ENCODE measurements around the gene ALG6.

ALG6 gene

GRCh38 chr1:63328781-63329180 lies 38.6 kb upstream of the ALG6 start:
- Histone ChIP-seq H3K18ac (ENCODE audit: low read length) (no peak overlapping the region), H3K27ac (ENCODE audit: low read depth, low read length) (no peak overlapping the region), H3K9ac (ENCODE audit: low read length) (no peak overlapping the region), H4K12ac (ENCODE audit: low read depth, low read length) (no peak overlapping the region), H3K9me3 (ENCODE audit: insufficient read depth, low read depth, low read length) (peaks cover 2% of the 10 kb centered on the region), H2BK12ac (ENCODE audit: low read length) (no peak overlapping the region), H3K27me3 (ENCODE audit: insufficient read depth, low read length) (peaks cover 63% of the 10 kb centered on the region), H3K36me3 (ENCODE audit: control insufficient read depth in 1 of 2, insufficient read depth in 2 of 2, low read length in 2 of 2) (no peaks in the 10 kb centered on the region), H3K79me2 (ENCODE audit: control insufficient read depth, insufficient read depth, low read length, poor library complexity) (no peaks in the 10 kb centered on the region), H3K79me1 (ENCODE audit: low read length) (no peaks in the 10 kb centered on the region), H3K23ac (ENCODE audit: low read length) (no peak overlapping the region), H4K8ac (ENCODE audit: low read depth, low read length) (no peak overlapping the region), H3K14ac (ENCODE audit: low read length) (no peak overlapping the region), H4K91ac (ENCODE audit: low read depth, low read length) (no peak overlapping the region), H2AFZ (ENCODE audit: insufficient read depth, low read length, poor library complexity) (no peak overlapping the region), H2BK120ac (ENCODE audit: insufficient read depth, low read length, poor library complexity) (no peak overlapping the region), H3K4me2 (ENCODE audit: low read length) (no peak overlapping the region), H2AK5ac (ENCODE audit: low read length) (no peak overlapping the region), H2BK5ac (ENCODE audit: low read depth, low read length, poor library complexity) (no peak overlapping the region), H3K4ac (ENCODE audit: low read depth, low read length) (no peak overlapping the region), H3K4me3 (ENCODE audit: low read depth, low read length) (no peak overlapping the region), H3K4me1 (ENCODE audit: control insufficient read depth in 1 of 2, insufficient read depth in 2 of 2, low read length in 2 of 2) (peaks cover 2 to 3% of the 10 kb centered on the region in 2 experiments)
- no CpG with 5 or more reads among the region's 9 CpGs for WGBS (ENCODE audit: extremely low coverage, insufficient coverage, insufficient read length)
- DNase-seq, result no peak

GRCh38 chr1:63329621-63330330 lies 37.7 kb upstream of the ALG6 start:
- Histone ChIP-seq H3K79me2 (ENCODE audit: control insufficient read depth, insufficient read depth, low read length, poor library complexity) (no peaks in the 10 kb centered on the region), H4K12ac (ENCODE audit: low read depth, low read length) (no peak overlapping the region), H2BK12ac (ENCODE audit: low read length) (no peak overlapping the region), H3K27me3 (ENCODE audit: insufficient read depth, low read length) (peaks cover 54% of the 10 kb centered on the region), H4K8ac (ENCODE audit: low read depth, low read length) (no peak overlapping the region), H3K14ac (ENCODE audit: low read length) (no peak overlapping the region), H3K4me2 (ENCODE audit: low read length) (no peak overlapping the region), H3K9me3 (ENCODE audit: insufficient read depth, low read depth, low read length) (peaks cover 1% of the 10 kb centered on the region), H3K9ac (ENCODE audit: low read length) (no peak overlapping the region), H3K4me3 (ENCODE audit: low read depth, low read length) (no peak overlapping the region), H3K4me1 (ENCODE audit: control insufficient read depth in 1 of 2, insufficient read depth in 2 of 2, low read length in 2 of 2) (no peaks in the 10 kb centered on the region), H3K18ac (ENCODE audit: low read length) (no peak overlapping the region), H2BK120ac (ENCODE audit: insufficient read depth, low read length, poor library complexity) (no peak overlapping the region), H3K36me3 (ENCODE audit: control insufficient read depth in 1 of 2, insufficient read depth in 2 of 2, low read length in 2 of 2) (no peaks in the 10 kb centered on the region), H3K23ac (ENCODE audit: low read length) (no peak overlapping the region), H3K27ac (ENCODE audit: low read depth, low read length) (no peak overlapping the region), H2AFZ (ENCODE audit: insufficient read depth, low read length, poor library complexity) (no peak overlapping the region), H3K79me1 (ENCODE audit: low read length) (no peaks in the 10 kb centered on the region), H2BK5ac (ENCODE audit: low read depth, low read length, poor library complexity) (no peak overlapping the region), H4K91ac (ENCODE audit: low read depth, low read length) (no peak overlapping the region), H2AK5ac (ENCODE audit: low read length) (no peak overlapping the region), H3K4ac (ENCODE audit: low read depth, low read length) (no peak overlapping the region)
- no CpG with 5 or more reads among the region's 50 CpGs for WGBS (ENCODE audit: extremely low coverage, insufficient coverage, insufficient read length)
- DNase-seq, result no peak

- no CpG with 5 or more reads among the region's 28 CpGs for WGBS (ENCODE audit: extremely low coverage, insufficient coverage, insufficient read length)
- Histone ChIP-seq H2BK12ac (ENCODE audit: low read length) (no peak overlapping the region), H3K4me3 (ENCODE audit: low read depth, low read length) (no peak overlapping the region), H3K23ac (ENCODE audit: low read length) (no peak overlapping the region), H3K18ac (ENCODE audit: low read length) (no peak overlapping the region), H3K36me3 (ENCODE audit: control insufficient read depth in 1 of 2, insufficient read depth in 2 of 2, low read length in 2 of 2) (no peaks in the 10 kb centered on the region), H3K4me2 (ENCODE audit: low read length) (no peak overlapping the region), H3K4me1 (ENCODE audit: control insufficient read depth in 1 of 2, insufficient read depth in 2 of 2, low read length in 2 of 2) (no peaks in the 10 kb centered on the region), H2BK120ac (ENCODE audit: insufficient read depth, low read length, poor library complexity) (no peak overlapping the region), H3K27me3 (ENCODE audit: insufficient read depth, low read length) (peaks cover 54% of the 10 kb centered on the region), H3K79me1 (ENCODE audit: low read length) (no peaks in the 10 kb centered on the region), H4K91ac (ENCODE audit: low read depth, low read length) (no peak overlapping the region), H3K9ac (ENCODE audit: low read length) (no peak overlapping the region), H3K9me3 (ENCODE audit: insufficient read depth, low read depth, low read length) (peaks cover 1% of the 10 kb centered on the region), H2AFZ (ENCODE audit: insufficient read depth, low read length, poor library complexity) (no peak overlapping the region), H4K12ac (ENCODE audit: low read depth, low read length) (no peak overlapping the region), H3K79me2 (ENCODE audit: control insufficient read depth, insufficient read depth, low read length, poor library complexity) (no peaks in the 10 kb centered on the region), H2BK5ac (ENCODE audit: low read depth, low read length, poor library complexity) (no peak overlapping the region), H3K4ac (ENCODE audit: low read depth, low read length) (no peak overlapping the region), H3K14ac (ENCODE audit: low read length) (no peak overlapping the region), H3K27ac (ENCODE audit: low read depth, low read length) (no peak overlapping the region), H2AK5ac (ENCODE audit: low read length) (no peak overlapping the region), H4K8ac (ENCODE audit: low read depth, low read length) (no peak overlapping the region)
- DNase-seq, result no peak
These were observed 37.0 kb upstream of the ALG6 start for GRCh38 chr1:63330331-63330916.

DNA sequence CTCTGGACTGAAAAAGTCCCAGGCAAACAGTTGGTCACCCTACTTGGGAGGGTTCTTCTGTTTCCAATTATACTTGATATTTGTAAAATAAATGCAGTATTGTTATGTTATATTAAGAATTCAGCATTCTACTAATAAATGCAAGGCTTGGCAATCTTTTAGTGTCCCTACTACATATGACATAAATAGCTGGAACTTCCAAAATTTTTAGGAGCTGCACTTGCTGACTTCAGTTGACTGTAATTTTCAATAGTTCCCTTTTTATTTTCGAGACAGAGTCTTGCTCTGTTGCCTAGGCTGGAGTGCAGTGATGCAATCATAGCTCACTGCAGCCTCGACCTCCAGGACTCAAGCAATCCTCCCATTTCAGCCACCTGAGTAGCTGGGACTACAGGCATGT lies 25.0 kb upstream of the ALG6 start:
- Histone ChIP-seq H3K9me3 (ENCODE audit: insufficient read depth, low read depth, low read length) (no peaks in the 10 kb centered on the region), H2AFZ (ENCODE audit: insufficient read depth, low read length, poor library complexity) (no peak overlapping the region), H3K4me2 (ENCODE audit: low read length) (no peak overlapping the region), H2BK120ac (ENCODE audit: insufficient read depth, low read length, poor library complexity) (no peak overlapping the region), H3K23ac (ENCODE audit: low read length) (no peak overlapping the region), H2BK12ac (ENCODE audit: low read length) (no peak overlapping the region), H3K9ac (ENCODE audit: low read length) (no peak overlapping the region), H3K27me3 (ENCODE audit: insufficient read depth, low read length) (no peaks in the 10 kb centered on the region), H2BK5ac (ENCODE audit: low read depth, low read length, poor library complexity) (no peak overlapping the region), H2AK5ac (ENCODE audit: low read length) (no peak overlapping the region), H4K12ac (ENCODE audit: low read depth, low read length) (no peak overlapping the region), H3K79me1 (ENCODE audit: low read length) (no peaks in the 10 kb centered on the region), H3K27ac (ENCODE audit: low read depth, low read length) (no peak overlapping the region), H3K79me2 (ENCODE audit: control insufficient read depth, insufficient read depth, low read length, poor library complexity) (no peaks in the 10 kb centered on the region), H3K4me1 (ENCODE audit: control insufficient read depth in 1 of 2, insufficient read depth in 2 of 2, low read length in 2 of 2) (no peaks in the 10 kb centered on the region), H3K14ac (ENCODE audit: low read length) (no peak overlapping the region), H3K4ac (ENCODE audit: low read depth, low read length) (no peak overlapping the region), H3K18ac (ENCODE audit: low read length) (no peak overlapping the region), H4K91ac (ENCODE audit: low read depth, low read length) (no peak overlapping the region), H3K36me3 (ENCODE audit: control insufficient read depth in 1 of 2, insufficient read depth in 2 of 2, low read length in 2 of 2) (no peaks in the 10 kb centered on the region), H3K4me3 (ENCODE audit: low read depth, low read length) (no peak overlapping the region), H4K8ac (ENCODE audit: low read depth, low read length) (no peak overlapping the region)
- DNase-seq, result no peak
- WGBS (ENCODE audit: extremely low coverage, insufficient coverage, insufficient read length), result no CpG with 5 or more reads among the region's 2 CpGs

Measured in trophoblast cell (in vitro differentiated cells and primary cell).